ENCODE data around the gene PINLYP. TPM values are rescaled to one million over a fixed set of nuclear protein-coding genes. Genes with fewer than 3 reads are reported as not detected.
A peak's percentile ranks its signal among the peaks of the same experiment; 100 is the strongest.

PINLYP gene
- total and polyA plus RNA-seq, 2 of the 13 experiments (the other 11 are each of a cell fraction or from before 2014, with no cell fraction given) = 0.21 to 0.24 TPM

GRCh38 chr19:43526884-43527859 is 48.4 kb upstream of the PINLYP start, which contains the start of gene ETHE1 (continued):
- TF ChIP-seq DR1 (CRISPR knock-in tag; IDR thresholded peaks at IDR 0.05) (peak; percentile 63; the same call in 1 of the 2 replicates), FOXC1 (CRISPR knock-in tag; IDR thresholded peaks at IDR 0.05; ENCODE audit: borderline replicate concordance) (no peak; the same call in 1 of the 2 replicates), ZNF282 (IDR thresholded peaks at IDR 0.05; ENCODE audit: partially characterized antibody) (no peak), TAF15 (IDR thresholded peaks at IDR 0.05; ENCODE audit: low read depth, low read length, poor library complexity, severe bottlenecking) (no peak), FOXO4 (CRISPR knock-in tag; conservative IDR thresholded peaks at IDR 0.05) (no peak), TRIM24 (CRISPR knock-in tag; IDR thresholded peaks at IDR 0.05) (no peak), ZNF30 (CRISPR knock-in tag; IDR thresholded peaks at IDR 0.05) (no peak), NBN (conservative IDR thresholded peaks at IDR 0.05) (no peak), ZNF883 (CRISPR knock-in tag; IDR thresholded peaks at IDR 0.05; ENCODE audit: not compliant biosample characterization) (peak; percentile 26), ZNF34 (CRISPR knock-in tag; IDR thresholded peaks at IDR 0.05; ENCODE audit: borderline replicate concordance) (no peak), KLF12 (CRISPR knock-in tag; IDR thresholded peaks at IDR 0.05; ENCODE audit: borderline replicate concordance) (peak; percentile 58; the same call in 1 of the 2 replicates), RBM22 (optimal IDR thresholded peaks at IDR 0.05; ENCODE audit: low read length) (no peak), ATF2 (CRISPR knock-in tag; IDR thresholded peaks at IDR 0.05) (no peak), E2F1 (CRISPR knock-in tag; IDR thresholded peaks at IDR 0.05) (peak; percentile 29; the same call in 1 of the 2 replicates), THYN1 (CRISPR knock-in tag; IDR thresholded peaks at IDR 0.05; ENCODE audit: borderline replicate concordance, low read depth) (no peak), RBM39 (IDR thresholded peaks at IDR 0.05; ENCODE audit: low read depth, low read length, poor library complexity, severe bottlenecking) (peak; percentile 28), HNRNPL (IDR thresholded peaks at IDR 0.05; ENCODE audit: low read depth, low read length) (no peak)
- TF ChIP-seq, protein P1, sequence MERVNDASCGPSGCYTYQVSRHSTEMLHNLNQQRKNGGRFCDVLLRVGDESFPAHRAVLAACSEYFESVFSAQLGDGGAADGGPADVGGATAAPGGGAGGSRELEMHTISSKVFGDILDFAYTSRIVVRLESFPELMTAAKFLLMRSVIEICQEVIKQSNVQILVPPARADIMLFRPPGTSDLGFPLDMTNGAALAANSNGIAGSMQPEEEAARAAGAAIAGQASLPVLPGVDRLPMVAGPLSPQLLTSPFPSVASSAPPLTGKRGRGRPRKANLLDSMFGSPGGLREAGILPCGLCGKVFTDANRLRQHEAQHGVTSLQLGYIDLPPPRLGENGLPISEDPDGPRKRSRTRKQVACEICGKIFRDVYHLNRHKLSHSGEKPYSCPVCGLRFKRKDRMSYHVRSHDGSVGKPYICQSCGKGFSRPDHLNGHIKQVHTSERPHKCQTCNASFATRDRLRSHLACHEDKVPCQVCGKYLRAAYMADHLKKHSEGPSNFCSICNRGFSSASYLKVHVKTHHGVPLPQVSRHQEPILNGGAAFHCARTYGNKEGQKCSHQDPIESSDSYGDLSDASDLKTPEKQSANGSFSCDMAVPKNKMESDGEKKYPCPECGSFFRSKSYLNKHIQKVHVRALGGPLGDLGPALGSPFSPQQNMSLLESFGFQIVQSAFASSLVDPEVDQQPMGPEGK (CRISPR knock-in tag; IDR thresholded peaks at IDR 0.05) = peak; percentile 79
- TF ChIP-seq, protein P2, sequence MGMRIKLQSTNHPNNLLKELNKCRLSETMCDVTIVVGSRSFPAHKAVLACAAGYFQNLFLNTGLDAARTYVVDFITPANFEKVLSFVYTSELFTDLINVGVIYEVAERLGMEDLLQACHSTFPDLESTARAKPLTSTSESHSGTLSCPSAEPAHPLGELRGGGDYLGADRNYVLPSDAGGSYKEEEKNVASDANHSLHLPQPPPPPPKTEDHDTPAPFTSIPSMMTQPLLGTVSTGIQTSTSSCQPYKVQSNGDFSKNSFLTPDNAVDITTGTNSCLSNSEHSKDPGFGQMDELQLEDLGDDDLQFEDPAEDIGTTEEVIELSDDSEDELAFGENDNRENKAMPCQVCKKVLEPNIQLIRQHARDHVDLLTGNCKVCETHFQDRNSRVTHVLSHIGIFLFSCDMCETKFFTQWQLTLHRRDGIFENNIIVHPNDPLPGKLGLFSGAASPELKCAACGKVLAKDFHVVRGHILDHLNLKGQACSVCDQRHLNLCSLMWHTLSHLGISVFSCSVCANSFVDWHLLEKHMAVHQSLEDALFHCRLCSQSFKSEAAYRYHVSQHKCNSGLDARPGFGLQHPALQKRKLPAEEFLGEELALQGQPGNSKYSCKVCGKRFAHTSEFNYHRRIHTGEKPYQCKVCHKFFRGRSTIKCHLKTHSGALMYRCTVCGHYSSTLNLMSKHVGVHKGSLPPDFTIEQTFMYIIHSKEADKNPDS (CRISPR knock-in tag; IDR thresholded peaks at IDR 0.05) = no peak

All from HepG2 (cell line).